GM12872 (cell line): ENCODE data around the gene ATP8A2.

Experiments
- TF ChIP-seq, protein P1 (sequence below): IDR thresholded peaks from 3 replicates; pipeline ENCODE4 v1.5.1; 2011; ENCODE audit warnings: low read depth, mild to moderate bottlenecking, low read length, moderate library complexity; ENCODE audit not compliant: insufficient read depth

The ATP8A2 gene

DNA sequence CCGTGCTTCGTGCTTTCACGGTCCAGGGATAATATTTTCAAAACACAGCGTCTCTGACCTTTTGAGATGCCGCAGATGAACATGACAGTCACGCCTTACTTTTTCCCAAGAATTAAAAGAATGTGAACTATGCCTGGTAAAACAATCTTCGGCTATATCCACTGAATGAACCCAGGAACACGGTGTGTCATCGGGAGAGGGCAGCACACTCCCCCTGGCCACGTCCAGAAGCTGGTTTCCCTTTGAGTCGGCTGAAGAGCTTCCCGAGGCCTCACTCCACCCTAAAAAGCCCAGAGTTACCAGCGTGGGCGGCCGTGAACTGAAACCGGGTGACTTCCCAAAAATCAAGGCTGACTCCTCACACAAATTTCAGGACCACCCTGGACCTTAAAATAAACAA is 702.9 kb downstream of the ATP8A2 start:
- TF ChIP-seq, protein P1, sequence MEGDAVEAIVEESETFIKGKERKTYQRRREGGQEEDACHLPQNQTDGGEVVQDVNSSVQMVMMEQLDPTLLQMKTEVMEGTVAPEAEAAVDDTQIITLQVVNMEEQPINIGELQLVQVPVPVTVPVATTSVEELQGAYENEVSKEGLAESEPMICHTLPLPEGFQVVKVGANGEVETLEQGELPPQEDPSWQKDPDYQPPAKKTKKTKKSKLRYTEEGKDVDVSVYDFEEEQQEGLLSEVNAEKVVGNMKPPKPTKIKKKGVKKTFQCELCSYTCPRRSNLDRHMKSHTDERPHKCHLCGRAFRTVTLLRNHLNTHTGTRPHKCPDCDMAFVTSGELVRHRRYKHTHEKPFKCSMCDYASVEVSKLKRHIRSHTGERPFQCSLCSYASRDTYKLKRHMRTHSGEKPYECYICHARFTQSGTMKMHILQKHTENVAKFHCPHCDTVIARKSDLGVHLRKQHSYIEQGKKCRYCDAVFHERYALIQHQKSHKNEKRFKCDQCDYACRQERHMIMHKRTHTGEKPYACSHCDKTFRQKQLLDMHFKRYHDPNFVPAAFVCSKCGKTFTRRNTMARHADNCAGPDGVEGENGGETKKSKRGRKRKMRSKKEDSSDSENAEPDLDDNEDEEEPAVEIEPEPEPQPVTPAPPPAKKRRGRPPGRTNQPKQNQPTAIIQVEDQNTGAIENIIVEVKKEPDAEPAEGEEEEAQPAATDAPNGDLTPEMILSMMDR, result no peak
